Measurements from ENCODE around the gene AHDC1.
A peak's percentile ranks its signal among the peaks of the same experiment; 100 is the strongest.
"Not testable (repeated sequence)": the region's sequence is repeated elsewhere in the genome, so short reads cannot be mapped to it uniquely, and the experiment has no call there.

The AHDC1 gene

GRCh38 chr1:27633640-27634176, 29.8 kb upstream of the AHDC1 start:
- DNase-seq (ENCODE audit: insufficient read length, low spot score), result no peak

GRCh38 chr1:27633298-27633610, 29.3 kb upstream of the AHDC1 start:
- FAIRE-seq, result no peak

More at GRCh38 chr1:27633640-27634176, 29.8 kb upstream of the AHDC1 start:
- FAIRE-seq, result peak; percentile 83

GRCh38 chr1:27632387-27633297, 28.7 kb upstream of the AHDC1 start:
- FAIRE-seq, result peak; percentile 100
- peak; percentile 72 for DNase-seq (ENCODE audit: insufficient read length, low spot score)

More at GRCh38 chr1:27633298-27633610, 29.3 kb upstream of the AHDC1 start:
- DNase-seq (ENCODE audit: insufficient read length, low spot score), result no peak

GRCh38 chr1:27630859-27631491, 27.0 kb upstream of the AHDC1 start:
- DNase-seq (ENCODE audit: insufficient read length, low spot score) (no peak), FAIRE-seq (no peak)

GRCh38 chr1:27628712-27629111, 24.8 kb upstream of the AHDC1 start:
- peak; percentile 64 for FAIRE-seq
- DNase-seq (ENCODE audit: insufficient read length, low spot score), result no peak

GRCh38 chr1:27627733-27628132, 23.8 kb upstream of the AHDC1 start:
- not testable (repeated sequence) for DNase-seq (ENCODE audit: insufficient read length, low spot score); FAIRE-seq

GRCh38 chr1:27627061-27627460, 23.1 kb upstream of the AHDC1 start:
- no peak for FAIRE-seq
- DNase-seq (ENCODE audit: insufficient read length, low spot score), result no peak

GRCh38 chr1:27626031-27626935, 22.3 kb upstream of the AHDC1 start:
- no peak for DNase-seq (ENCODE audit: insufficient read length, low spot score)

GRCh38 chr1:27624467-27625178, 20.7 kb upstream of the AHDC1 start:
- FAIRE-seq, result no peak

More at GRCh38 chr1:27626031-27626935, 22.3 kb upstream of the AHDC1 start:
- FAIRE-seq, result peak; percentile 94

GRCh38 chr1:27623327-27624212, 19.6 kb upstream of the AHDC1 start:
- DNase-seq (ENCODE audit: insufficient read length, low spot score) (no peak), FAIRE-seq (peak; percentile 73)

More at GRCh38 chr1:27624467-27625178, 20.7 kb upstream of the AHDC1 start:
- DNase-seq (ENCODE audit: insufficient read length, low spot score), result no peak

- FAIRE-seq (peak; percentile 70), DNase-seq (ENCODE audit: insufficient read length, low spot score) (no peak)
These were observed 18.9 kb upstream of the AHDC1 start for GRCh38 chr1:27622828-27623227.

- DNase-seq (ENCODE audit: insufficient read length, low spot score) (no peak), FAIRE-seq (no peak)
These were observed 17.3 kb upstream of the AHDC1 start for GRCh38 chr1:27621051-27621920.

- FAIRE-seq; DNase-seq (ENCODE audit: insufficient read length, low spot score): not testable (repeated sequence)
These were observed 16.0 kb upstream of the AHDC1 start for GRCh38 chr1:27619782-27620438.

GRCh38 chr1:27618341-27619082, 14.6 kb upstream of the AHDC1 start:
- FAIRE-seq (peak; percentile 78), DNase-seq (ENCODE audit: insufficient read length, low spot score) (no peak)

GRCh38 chr1:27617420-27617819, 13.5 kb upstream of the AHDC1 start:
- DNase-seq (ENCODE audit: insufficient read length, low spot score), result no peak
- FAIRE-seq, result no peak

- DNase-seq (ENCODE audit: insufficient read length, low spot score) (no peak), FAIRE-seq (peak; percentile 4)
These were observed 12.5 kb upstream of the AHDC1 start for GRCh38 chr1:27616441-27616840.

All from GM19239 (cell line).